Endothelial cell of umbilical vein (primary cell): ENCODE data around the gene ZNF322. TPM values are rescaled to one million over a fixed set of nuclear protein-coding genes. Genes with fewer than 3 reads are reported as not detected.

Source experiments
- BruUV-seq: library from RNA; stranded (reverse); fragments of 400-500 nt; replicated peaks from 2 replicates; lab custom pipeline; 2021; lab: Mats Ljungman, UMichigan
- CTCF ChIA-PET: fragments of 300-600, 350-600 bp; sonication (Branson Sonifier 250); formaldehyde crosslinking; loops from one replicate; lab custom pipeline; 2021; ENCODE audit warnings: antibody characterized with exemption, inconsistent platforms; lab: Charles Lee
- POLR2A ChIA-PET: fragments of 300-600, 350-600 bp; sonication (Branson Sonifier 250); formaldehyde crosslinking; loops from one replicate; lab custom pipeline; 2021; ENCODE audit warnings: antibody characterized with exemption, inconsistent platforms; lab: Charles Lee
- DNase-seq: peaks from one replicate; pipeline ENCODE4 v3.0.0-alpha.2; 2011; ENCODE audit warnings: low read depth, low spot score
- FAIRE-seq: peaks from 2 replicates; lab custom pipeline; 2011; peaks lifted over from hg19 to GRCh38; lab: Jason Lieb, UNC
- H2AFZ ChIP-seq: 2 replicates; pipeline ENCODE4 v1.6.0; 2012; ENCODE audit warnings: low read depth, low read length, control low read depth, inconsistent platforms
- H3K27ac ChIP-seq: 2 replicates; pipeline ENCODE4 v1.5.1; 2011; ENCODE audit warnings: low read depth, mild to moderate bottlenecking, control low read depth, low read length, moderate library complexity; ENCODE audit not compliant: insufficient read depth
- H3K27me3 ChIP-seq, 2 experiments: 2 replicates each; pipeline versions ENCODE4 v1.6.0 to v1.6.1; 2011; ENCODE audit warnings: low read length in 2 of 2, mixed read lengths in 1 of 2; ENCODE audit not compliant: control insufficient read depth in 2 of 2, insufficient read depth in 2 of 2
- H3K36me3 ChIP-seq, 2 experiments: 2 replicates in 1 of 2; 3 replicates in 1 of 2; pipeline ENCODE4 v1.5.1; 2011; ENCODE audit warnings: low read length in 2 of 2, mild to moderate bottlenecking in 1 of 2, moderate library complexity in 1 of 2; ENCODE audit not compliant: control insufficient read depth in 2 of 2, insufficient read depth in 2 of 2; ENCODE audit errors: extremely low read depth in 1 of 2
- H3K4me1 ChIP-seq: 3 replicates; pipeline ENCODE4 v1.5.1; 2011; ENCODE audit warnings: mild to moderate bottlenecking, low read length; ENCODE audit not compliant: control insufficient read depth, insufficient read depth; ENCODE audit errors: extremely low read depth
- H3K4me2 ChIP-seq: 2 replicates; pipeline ENCODE4 v1.6.1; 2011; ENCODE audit warnings: low read length, control low read depth, mixed read lengths; ENCODE audit not compliant: insufficient read depth
- H3K4me3 ChIP-seq, 3 experiments: fragments of 200-600 bp in 1 of 3; sonication (generic), shearing (Covaris generic) in 1 of 3; replicated peaks in 1 of 3; 2 replicates each; pipeline ENCODE4 v1.5.1; 2011 to 2016; ENCODE audit warnings: control low read depth in 3 of 3, low read length in 3 of 3, mild to moderate bottlenecking in 2 of 3, inconsistent platforms in 1 of 3, low read depth in 1 of 3, moderate library complexity in 1 of 3; ENCODE audit not compliant: insufficient read depth in 1 of 3
- H3K79me2 ChIP-seq: 2 replicates; pipeline ENCODE4 v1.6.0; 2012; ENCODE audit warnings: low read length, inconsistent platforms; ENCODE audit not compliant: control insufficient read depth, insufficient read depth
- H3K9ac ChIP-seq: replicated peaks from 2 replicates; pipeline ENCODE3; 2011; ENCODE audit warnings: low read length, control low read depth; ENCODE audit not compliant: insufficient read depth; ENCODE audit errors: extremely low read depth
- H3K9me1 ChIP-seq: replicated peaks from 3 replicates; pipeline ENCODE4 v1.6.0; 2011; ENCODE audit warnings: mild to moderate bottlenecking, low read length; ENCODE audit not compliant: control insufficient read depth, insufficient read depth; ENCODE audit errors: extremely low read depth
- H3K9me3 ChIP-seq: replicated peaks from 2 replicates; pipeline ENCODE4 v1.5.1; 2012; ENCODE audit warnings: low read length, inconsistent platforms; ENCODE audit not compliant: control insufficient read depth, insufficient read depth
- H4K20me1 ChIP-seq: replicated peaks from 2 replicates; pipeline ENCODE3; 2011; ENCODE audit warnings: mild to moderate bottlenecking, low read length; ENCODE audit not compliant: control insufficient read depth, insufficient read depth; ENCODE audit errors: extremely low read depth
- EZH2 ChIP-seq: IDR thresholded peaks from 2 replicates; pipeline ENCODE4 v1.6.1; 2012; ENCODE audit warnings: borderline replicate concordance, low read depth, mild to moderate bottlenecking, moderate library complexity, low read length, inconsistent platforms; ENCODE audit not compliant: severe bottlenecking
- FOS ChIP-seq: IDR thresholded peaks from 2 replicates; pipeline ENCODE4 v1.6.1; 2011; ENCODE audit warnings: mild to moderate bottlenecking, low read length, moderate library complexity, borderline replicate concordance; ENCODE audit not compliant: insufficient read depth
- GATA2 ChIP-seq: IDR thresholded peaks from 2 replicates; pipeline ENCODE4 v1.7.0; 2011; ENCODE audit warnings: low read depth, mild to moderate bottlenecking, moderate library complexity, mixed read lengths, low read length; ENCODE audit not compliant: insufficient read length, insufficient read depth
- JUN ChIP-seq: IDR thresholded peaks from 2 replicates; pipeline ENCODE4 v1.6.1; 2011; ENCODE audit warnings: borderline replicate concordance, low read depth; ENCODE audit not compliant: insufficient read length, insufficient read depth
- MYC ChIP-seq: IDR thresholded peaks from one replicate; pipeline ENCODE4 v1.6.1; 2011; ENCODE audit warnings: mild to moderate bottlenecking, low read depth, low read length
- POLR2A ChIP-seq: IDR thresholded peaks from 2 replicates; pipeline ENCODE4 v1.6.1; 2012; ENCODE audit warnings: low read depth, mild to moderate bottlenecking, control low read depth, low read length
- POLR2AphosphoS5 ChIP-seq: IDR thresholded peaks from 2 replicates; pipeline ENCODE4 v1.6.1; 2012; ENCODE audit warnings: low read depth, mild to moderate bottlenecking, control low read depth, low read length, moderate library complexity; ENCODE audit not compliant: insufficient read depth
- dilution Hi-C: fragments of 300-500 bp; cut with MboI; formaldehyde crosslinking; loops from one replicate; pipeline ENCODE4 v1.15.0; 2019; ENCODE audit warnings: low sequenced_read_pairs; ENCODE audit not compliant: extremely low pct_ligation_motif_present
- intact Hi-C: fragments of 100-400 bp; cut with micrococcal nuclease; formaldehyde crosslinking; loops from one replicate; pipeline ENCODE4 v1.10.0; 2022
- polyA plus RNA-seq, 4 experiments: library from polyadenylated mRNA; depleted of rRNA in 3 of 4; stranded (reverse) in 3 of 4; unstranded in 1 of 4; fragments of >200 nt; gene quantifications; 2 replicates each; pipeline versions ENCODE4 v1.2.1 to v1.2.3, GENCODE V29; 2011 to 2012; ENCODE audit warnings: missing spikeins in 1 of 4
- total RNA-seq: library from RNA; stranded (reverse); gene quantifications from 2 replicates; pipeline ENCODE4 v1.2.3, GENCODE V29; 2021
- TF ChIP-seq, protein P1 (sequence below): IDR thresholded peaks from 2 replicates; pipeline ENCODE4 v1.6.1; 2011; ENCODE audit not compliant: insufficient read depth, insufficient read length
- TF ChIP-seq, protein P2 (sequence below), 2 donors: IDR thresholded peaks; 1 replicate in 1 of 2; 2 replicates in 1 of 2; pipeline ENCODE4 v1.5.1; 2011; ENCODE audit warnings: low read length in 2 of 2, mild to moderate bottlenecking in 2 of 2, moderate library complexity in 2 of 2, control low read depth in 1 of 2, inconsistent platforms in 1 of 2, low read depth in 1 of 2; ENCODE audit not compliant: insufficient read depth in 1 of 2; ENCODE audit errors: extremely low read depth in 1 of 2

The ZNF322 gene
- total and polyA plus RNA-seq, 2 donors (not counting 3 experiments of a cell fraction or from before 2014, with no cell fraction given) = 3.4 to 17.0 TPM

DNA sequence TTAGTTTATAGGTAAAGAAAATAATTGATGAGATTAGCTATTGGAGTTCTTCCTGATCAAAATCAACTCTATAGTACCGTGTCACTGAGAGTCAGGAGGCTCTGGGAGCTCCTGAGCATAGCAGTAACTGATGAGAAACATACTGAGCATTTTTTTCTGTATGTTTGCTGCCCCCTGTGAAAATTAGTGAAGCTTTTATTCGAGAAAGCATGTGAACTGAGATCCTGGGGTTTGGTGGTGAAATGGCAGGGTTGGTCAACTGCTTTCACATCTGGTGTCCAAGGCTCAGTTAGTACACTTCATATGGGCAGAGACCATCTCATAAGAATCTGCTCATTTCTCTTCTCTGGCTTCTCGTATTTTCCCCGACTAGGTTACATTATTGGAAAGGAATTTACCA, 66.9 kb downstream of the ZNF322 start:
- Histone ChIP-seq H2AFZ (no peak overlapping the region), H3K4me1 (peaks cover 14% of the 10 kb centered on the region), H3K4me2 (no peak overlapping the region), H3K27ac (no peak overlapping the region), H3K9me1 (no peaks in the 10 kb centered on the region), H4K20me1 (no peaks in the 10 kb centered on the region), H3K36me3 (no peaks in the 10 kb centered on the region), H3K9me3 (no peaks in the 10 kb centered on the region), H3K27me3 (peaks cover 12 to 32% of the 10 kb centered on the region in 2 experiments), H3K79me2 (peaks cover 6% of the 10 kb centered on the region), H3K4me3 (no peak overlapping the region), H3K9ac (no peak overlapping the region)
- DNase-seq (no peak), FAIRE-seq (no peak)
- intact Hi-C loops = no loop called here
- ChIA-PET POLR2A (no interaction called here), CTCF (interaction anchor here (4.8 to 15.7 kb wide), 2 partner anchors 18 to 251 kb away, joined by 159 to 359 read pairs; no protein-coding TSS in a partner anchor)
- dilution Hi-C loops = no loop called here
- BruUV-seq = no TSS peak
- TF ChIP-seq FOS (no peak), MYC (no peak), EZH2 (no peak), POLR2AphosphoS5 (no peak), JUN (no peak), POLR2A (no peak), GATA2 (no peak)
- TF ChIP-seq, protein P1, sequence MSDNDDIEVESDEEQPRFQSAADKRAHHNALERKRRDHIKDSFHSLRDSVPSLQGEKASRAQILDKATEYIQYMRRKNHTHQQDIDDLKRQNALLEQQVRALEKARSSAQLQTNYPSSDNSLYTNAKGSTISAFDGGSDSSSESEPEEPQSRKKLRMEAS = no peak
- TF ChIP-seq, protein P2, sequence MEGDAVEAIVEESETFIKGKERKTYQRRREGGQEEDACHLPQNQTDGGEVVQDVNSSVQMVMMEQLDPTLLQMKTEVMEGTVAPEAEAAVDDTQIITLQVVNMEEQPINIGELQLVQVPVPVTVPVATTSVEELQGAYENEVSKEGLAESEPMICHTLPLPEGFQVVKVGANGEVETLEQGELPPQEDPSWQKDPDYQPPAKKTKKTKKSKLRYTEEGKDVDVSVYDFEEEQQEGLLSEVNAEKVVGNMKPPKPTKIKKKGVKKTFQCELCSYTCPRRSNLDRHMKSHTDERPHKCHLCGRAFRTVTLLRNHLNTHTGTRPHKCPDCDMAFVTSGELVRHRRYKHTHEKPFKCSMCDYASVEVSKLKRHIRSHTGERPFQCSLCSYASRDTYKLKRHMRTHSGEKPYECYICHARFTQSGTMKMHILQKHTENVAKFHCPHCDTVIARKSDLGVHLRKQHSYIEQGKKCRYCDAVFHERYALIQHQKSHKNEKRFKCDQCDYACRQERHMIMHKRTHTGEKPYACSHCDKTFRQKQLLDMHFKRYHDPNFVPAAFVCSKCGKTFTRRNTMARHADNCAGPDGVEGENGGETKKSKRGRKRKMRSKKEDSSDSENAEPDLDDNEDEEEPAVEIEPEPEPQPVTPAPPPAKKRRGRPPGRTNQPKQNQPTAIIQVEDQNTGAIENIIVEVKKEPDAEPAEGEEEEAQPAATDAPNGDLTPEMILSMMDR (IDR thresholded peaks at IDR 0.05; ENCODE audit: extremely low read depth in 1 of 2, insufficient read depth in 1 of 2, low read depth in 1 of 2, low read length in 2 of 2) = no peak
